Chondrocyte (in vitro differentiated cells): Measurements from ENCODE around the gene SNX30. TPM values are rescaled to one million over a fixed set of nuclear protein-coding genes. Genes with fewer than 3 reads are reported as not detected.

Source experiments
- DNase-seq: peaks from one replicate; pipeline ENCODE4 v3.0.0; 2021; ENCODE audit warnings: mixed read lengths, low spot score
- H3K27ac Mint-ChIP-seq: one replicate; pipeline ENCODE4 v1.8.0; 2021; ENCODE audit warnings: mild to moderate bottlenecking, moderate library complexity, mixed read lengths; ENCODE audit not compliant: unreplicated experiment
- H3K27me3 Mint-ChIP-seq: 2 replicates; pipeline ENCODE4 v1.8.0; 2021; ENCODE audit warnings: low read depth, mixed read lengths
- H3K36me3 Mint-ChIP-seq: 2 replicates; pipeline ENCODE4 v1.8.0; 2021; ENCODE audit warnings: low read depth, mixed read lengths
- H3K4me1 Mint-ChIP-seq: 2 replicates; pipeline ENCODE4 v1.8.0; 2021; ENCODE audit warnings: low read depth, mild to moderate bottlenecking, mixed read lengths
- H3K4me3 Mint-ChIP-seq: one replicate; pipeline ENCODE4 v1.8.0; 2021; ENCODE audit warnings: mild to moderate bottlenecking, moderate library complexity, mixed read lengths; ENCODE audit not compliant: unreplicated experiment
- H3K9me3 Mint-ChIP-seq: 2 replicates; pipeline ENCODE4 v1.8.0; 2021; ENCODE audit warnings: low read depth, mixed read lengths
- total RNA-seq: library from RNA; stranded (reverse); gene quantifications from 3 replicates; pipeline ENCODE4 v1.2.1, GENCODE V29; 2021
- TF ChIP-seq, protein P1 (sequence below): fragments of 200-600 bp; sonication (generic); IDR thresholded peaks from 2 replicates; pipeline ENCODE4 v1.5.0; 2021; ENCODE audit warnings: antibody characterized with exemption, mild to moderate bottlenecking, moderate library complexity

The SNX30 gene
- total RNA-seq, 1 donor from 2014 or later = 19.9 TPM

DNA sequence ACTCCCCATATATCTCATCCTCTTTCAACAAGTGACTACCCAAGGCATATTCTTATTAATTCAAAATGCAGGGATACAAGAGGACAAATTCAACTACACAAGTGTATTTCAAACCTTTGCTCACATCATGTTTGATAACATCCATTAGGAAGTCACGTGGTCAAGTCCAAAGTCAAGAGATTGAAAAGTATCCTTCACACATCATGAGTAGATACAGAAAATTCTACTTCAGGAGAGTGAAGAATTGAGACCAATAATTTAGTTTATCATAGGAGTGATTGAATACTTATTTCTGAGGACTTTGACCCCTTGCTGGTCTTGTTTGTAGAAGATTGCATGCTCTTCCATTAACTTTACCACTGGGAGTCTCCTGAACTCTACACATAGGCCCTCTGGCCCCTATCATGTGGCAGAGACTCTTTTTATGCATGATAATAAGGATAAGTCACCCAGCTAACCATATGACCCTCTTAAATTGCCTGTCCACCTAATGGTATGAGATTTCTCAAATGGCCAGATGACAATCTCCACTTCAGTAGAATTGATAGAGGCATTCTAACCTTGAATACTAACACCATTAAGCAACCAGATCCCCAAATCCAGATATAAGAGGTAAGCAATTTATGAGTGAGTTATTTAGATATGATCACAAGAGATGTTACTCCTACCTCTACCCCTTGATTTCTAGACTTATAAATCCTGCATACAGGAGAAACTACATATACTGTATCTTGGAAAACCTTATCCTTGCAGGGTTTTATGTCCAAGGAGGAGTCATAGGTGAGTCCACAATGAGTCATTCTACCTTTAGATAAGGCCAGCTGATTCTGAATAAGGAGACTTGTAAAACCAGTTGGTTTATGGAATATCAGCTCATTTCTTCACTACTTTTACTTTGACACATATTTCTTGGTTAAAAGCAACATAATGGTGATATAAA lies 166.8 kb downstream of the SNX30 start:
- no peak overlapping the region for H3K4me3 Mint-ChIP-seq
- H3K36me3 Mint-ChIP-seq = no peaks in the 10 kb centered on the region
- no peak for DNase-seq
- no peak overlapping the region for H3K27ac Mint-ChIP-seq
- no peaks in the 10 kb centered on the region for H3K9me3 Mint-ChIP-seq
- H3K27me3 Mint-ChIP-seq = peaks cover 32% of the 10 kb centered on the region
- H3K4me1 Mint-ChIP-seq = no peaks in the 10 kb centered on the region
- TF ChIP-seq, protein P1, sequence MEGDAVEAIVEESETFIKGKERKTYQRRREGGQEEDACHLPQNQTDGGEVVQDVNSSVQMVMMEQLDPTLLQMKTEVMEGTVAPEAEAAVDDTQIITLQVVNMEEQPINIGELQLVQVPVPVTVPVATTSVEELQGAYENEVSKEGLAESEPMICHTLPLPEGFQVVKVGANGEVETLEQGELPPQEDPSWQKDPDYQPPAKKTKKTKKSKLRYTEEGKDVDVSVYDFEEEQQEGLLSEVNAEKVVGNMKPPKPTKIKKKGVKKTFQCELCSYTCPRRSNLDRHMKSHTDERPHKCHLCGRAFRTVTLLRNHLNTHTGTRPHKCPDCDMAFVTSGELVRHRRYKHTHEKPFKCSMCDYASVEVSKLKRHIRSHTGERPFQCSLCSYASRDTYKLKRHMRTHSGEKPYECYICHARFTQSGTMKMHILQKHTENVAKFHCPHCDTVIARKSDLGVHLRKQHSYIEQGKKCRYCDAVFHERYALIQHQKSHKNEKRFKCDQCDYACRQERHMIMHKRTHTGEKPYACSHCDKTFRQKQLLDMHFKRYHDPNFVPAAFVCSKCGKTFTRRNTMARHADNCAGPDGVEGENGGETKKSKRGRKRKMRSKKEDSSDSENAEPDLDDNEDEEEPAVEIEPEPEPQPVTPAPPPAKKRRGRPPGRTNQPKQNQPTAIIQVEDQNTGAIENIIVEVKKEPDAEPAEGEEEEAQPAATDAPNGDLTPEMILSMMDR = no peak

DNA sequence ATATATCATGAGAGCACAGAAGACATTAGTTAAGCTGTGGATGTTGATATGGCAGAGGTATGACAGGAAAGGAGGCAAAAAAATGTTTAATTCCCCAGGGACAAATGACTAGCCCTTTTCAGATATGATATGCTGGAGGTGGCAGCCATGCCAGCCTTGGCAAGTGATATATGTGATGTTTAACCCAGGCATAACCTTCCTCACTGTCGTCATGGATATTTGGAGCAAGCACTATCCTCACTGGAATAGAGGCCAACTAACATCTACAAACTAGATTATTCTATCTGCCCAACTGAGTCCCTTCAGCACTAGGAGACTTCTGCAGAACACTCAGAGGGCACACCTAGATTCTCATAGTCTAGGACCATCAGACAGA lies 167.4 kb downstream of the SNX30 start:
- Mint-ChIP-seq H3K4me3 (no peak overlapping the region), H3K27me3 (peaks cover 32% of the 10 kb centered on the region)

DNA sequence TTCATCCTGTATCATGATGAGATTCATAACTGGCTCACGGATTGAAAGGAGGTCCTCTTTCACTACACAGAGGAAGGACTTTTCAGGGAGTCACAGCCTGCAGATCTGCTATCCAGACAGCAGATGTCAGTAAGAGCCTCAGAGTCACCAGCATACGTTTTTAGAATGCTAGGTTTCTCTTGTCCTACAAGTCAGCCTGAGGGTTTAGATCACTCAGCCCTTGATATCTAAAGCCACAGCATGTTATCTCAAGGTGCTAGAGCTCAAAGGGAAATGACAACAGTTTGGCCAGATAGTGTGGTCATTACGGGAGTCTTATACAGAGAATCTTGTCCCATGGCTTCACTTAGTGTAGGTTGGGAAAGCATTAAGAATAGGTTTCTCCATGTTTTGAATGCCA lies 171.0 kb downstream of the SNX30 start:
- Mint-ChIP-seq H3K9me3 (no peaks in the 10 kb centered on the region), H3K27ac (no peak overlapping the region), H3K4me3 (no peak overlapping the region), H3K4me1 (no peaks in the 10 kb centered on the region), H3K36me3 (no peaks in the 10 kb centered on the region), H3K27me3 (peaks cover 40% of the 10 kb centered on the region)
- no peak for DNase-seq
- TF ChIP-seq, protein P1 = peak; percentile 77

More for the DNA sequence above, 167.4 kb downstream of the SNX30 start:
- Mint-ChIP-seq H3K27ac (no peak overlapping the region), H3K36me3 (no peaks in the 10 kb centered on the region), H3K9me3 (no peaks in the 10 kb centered on the region), H3K4me1 (no peaks in the 10 kb centered on the region)
- TF ChIP-seq, protein P1 = no peak
- no peak for DNase-seq

Other genes starting within 250 kb of the SNX30 start
- 20.6 to 22.7 TPM (median 22.0 TPM) in 3 replicates for gene INIP, start 32.6 kb upstream of the SNX30 start, total RNA-seq
- gene SLC46A2, start 140.1 kb downstream of the SNX30 start, total RNA-seq = not detected in 3 replicates